ENCODE measurements around the gene LPIN1. TPM values are rescaled to one million over a fixed set of nuclear protein-coding genes. Genes with fewer than 3 reads are reported as not detected.

LPIN1 gene
- total and polyA plus RNA-seq, 2 of the 8 experiments (the other 6 are each of a cell fraction or from before 2014, with no cell fraction given) = 4.3 to 9.8 TPM

- TF ChIP-seq TAF7 (optimal IDR thresholded peaks at IDR 0.05; ENCODE audit: borderline replicate concordance, low read depth, low read length) = no peak
- no peak for TF ChIP-seq EP300 (IDR thresholded peaks at IDR 0.05; ENCODE audit: borderline replicate concordance in 1 of 2, low read depth in 2 of 2, low read length in 2 of 2)
Observed at GRCh38 chr2:11828933-11829323, 82.5 kb downstream of the LPIN1 start (continued).

Data from H1 (cell line).